Measurements from ENCODE around the gene SRCAP.
A peak's percentile ranks its signal among the peaks of the same experiment; 100 is the strongest.

The SRCAP gene

GRCh38 chr16:30736995-30737793 is 38.2 kb downstream of the SRCAP start:
- no peak for DNase-seq (ENCODE audit: low spot score)

GRCh38 chr16:30737794-30738648 is 39.0 kb downstream of the SRCAP start:
- DNase-seq (ENCODE audit: low spot score): no peak

- no peak for DNase-seq (ENCODE audit: low spot score)
These were observed 40.3 kb downstream of the SRCAP start for GRCh38 chr16:30738984-30739951.

GRCh38 chr16:30740364-30741251 is 41.6 kb downstream of the SRCAP start:
- DNase-seq (ENCODE audit: low spot score): no peak

- DNase-seq (ENCODE audit: low spot score): no peak
These were observed 42.5 kb downstream of the SRCAP start for GRCh38 chr16:30741461-30741914.

- no peak for DNase-seq (ENCODE audit: low spot score)
These were observed 44.7 kb downstream of the SRCAP start for GRCh38 chr16:30743716-30744115.

GRCh38 chr16:30744183-30744582 is 45.2 kb downstream of the SRCAP start:
- DNase-seq (ENCODE audit: low spot score): no peak

- DNase-seq (ENCODE audit: low spot score): no peak
These were observed 46.1 kb downstream of the SRCAP start for GRCh38 chr16:30745082-30745481.

GRCh38 chr16:30746638-30747175 is 47.7 kb downstream of the SRCAP start:
- DNase-seq (ENCODE audit: low spot score): no peak

GRCh38 chr16:30747331-30747730 is 48.4 kb downstream of the SRCAP start:
- no peak for DNase-seq (ENCODE audit: low spot score)

GRCh38 chr16:30747799-30748633 is 49.0 kb downstream of the SRCAP start, which contains the start of gene PHKG2:
Gene PHKG2, plus strand, starts transcription at chr16:30748425. Its CDS starts 396 bp downstream, at chr16:30748821.
- DNase-seq (ENCODE audit: low spot score): peak; percentile 97

- DNase-seq (ENCODE audit: low spot score): no peak
These were observed 49.9 kb downstream of the SRCAP start for GRCh38 chr16:30748634-30749445.

GRCh38 chr16:30750201-30750600 is 51.2 kb downstream of the SRCAP start:
- no peak for DNase-seq (ENCODE audit: low spot score)

GRCh38 chr16:30750876-30751465 is 52.0 kb downstream of the SRCAP start:
- DNase-seq (ENCODE audit: low spot score): no peak

GRCh38 chr16:30753596-30753995 is 54.6 kb downstream of the SRCAP start:
- no peak for DNase-seq (ENCODE audit: low spot score)

GRCh38 chr16:30755955-30756780 is 57.2 kb downstream of the SRCAP start:
- DNase-seq (ENCODE audit: low spot score): no peak

GRCh38 chr16:30756781-30757100 is 57.8 kb downstream of the SRCAP start:
- no peak for DNase-seq (ENCODE audit: low spot score)

Measured in CD4-positive, alpha-beta T cell treated with Interleukin-2 at 100 ng/mL for 4 hours (primary cell).